Measurements from ENCODE around the gene ADAMTS15.

- no peak for TF ChIP-seq POLR2AphosphoS5 (IDR thresholded peaks at IDR 0.05)
- TF ChIP-seq CTCF (IDR thresholded peaks at IDR 0.05) = no peak
Observed at GRCh38 chr11:130405428-130405827, 43.0 kb upstream of the ADAMTS15 start.

All from breast epithelium (tissue), 3 donors.